ENCODE results near the gene ABCB1.
A peak's percentile ranks its signal among the peaks of the same experiment; 100 is the strongest.

The ABCB1 gene

DNA sequence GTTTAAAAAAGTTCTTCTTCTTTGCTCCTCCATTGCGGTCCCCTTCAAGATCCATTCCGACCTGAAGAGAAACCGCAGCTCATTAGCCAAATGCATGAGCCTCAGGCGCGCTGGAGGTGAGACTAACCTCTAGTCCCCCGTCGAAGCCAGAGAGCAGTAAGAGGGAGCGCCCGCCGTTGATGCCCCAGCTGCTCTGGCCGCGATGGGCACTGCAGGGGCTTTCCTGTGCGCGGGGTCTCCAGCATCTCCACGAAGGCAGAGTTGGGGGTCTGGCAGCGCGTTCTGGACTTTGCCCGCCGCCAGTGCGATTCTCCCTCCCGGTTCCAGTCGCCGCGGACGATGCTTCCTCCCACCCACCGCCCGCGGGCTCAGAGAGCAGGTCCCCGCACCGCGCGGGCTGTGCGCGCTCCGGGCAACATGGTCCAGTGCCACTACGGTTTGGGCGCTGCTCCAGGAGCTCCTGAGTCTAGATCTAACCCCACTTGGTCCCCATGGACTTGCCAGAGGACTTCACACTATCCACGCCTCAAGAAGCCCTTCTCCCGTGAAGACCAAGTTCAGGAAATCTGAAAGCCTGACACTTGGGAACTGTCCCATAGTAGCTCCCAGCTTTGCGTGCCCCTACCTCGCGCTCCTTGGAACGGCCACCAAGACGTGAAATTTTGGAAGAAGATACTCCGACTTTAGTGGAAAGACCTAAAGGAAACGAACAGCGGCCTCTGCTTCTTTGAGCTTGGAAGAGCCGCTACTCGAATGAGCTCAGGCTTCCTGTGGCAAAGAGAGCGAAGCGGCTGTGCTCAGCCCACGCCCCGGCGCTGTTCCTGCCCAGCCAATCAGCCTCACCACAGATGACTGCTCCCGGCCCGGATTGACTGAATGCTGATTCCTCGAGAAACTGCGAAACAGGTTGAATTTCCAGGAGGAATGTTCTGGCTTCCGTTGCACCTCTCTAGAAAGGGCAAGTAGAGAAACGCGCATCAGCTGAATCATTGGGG is at the start of gene ABCB1:
ABCB1 (minus strand) TSS at position 755 of the 995 bp plus-strand sequence; CDS start at position 55, 700 bp downstream.
- peak; percentile 31 for DNase-seq (ENCODE audit: low spot score)

DNA sequence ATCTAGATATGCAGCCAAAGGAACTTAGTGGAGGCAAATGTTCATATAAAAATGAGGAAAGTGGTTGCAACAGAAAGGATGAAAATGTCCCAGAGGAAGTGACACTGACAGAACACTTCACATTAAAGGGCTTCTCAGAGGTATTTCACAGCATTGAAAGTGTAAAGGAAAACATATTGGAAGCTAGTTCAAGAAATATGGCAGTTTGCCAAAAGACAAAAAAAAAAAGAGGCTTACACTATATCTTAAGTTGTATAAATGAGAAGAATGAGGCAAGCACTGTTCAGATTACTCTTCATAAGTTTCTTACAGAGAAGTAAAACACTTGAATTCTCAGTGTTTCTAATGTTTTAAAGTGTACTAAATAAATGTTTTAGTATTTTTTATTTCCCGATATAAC is 47.6 kb upstream of the ABCB1 start:
- no peak for DNase-seq (ENCODE audit: low spot score)

DNA sequence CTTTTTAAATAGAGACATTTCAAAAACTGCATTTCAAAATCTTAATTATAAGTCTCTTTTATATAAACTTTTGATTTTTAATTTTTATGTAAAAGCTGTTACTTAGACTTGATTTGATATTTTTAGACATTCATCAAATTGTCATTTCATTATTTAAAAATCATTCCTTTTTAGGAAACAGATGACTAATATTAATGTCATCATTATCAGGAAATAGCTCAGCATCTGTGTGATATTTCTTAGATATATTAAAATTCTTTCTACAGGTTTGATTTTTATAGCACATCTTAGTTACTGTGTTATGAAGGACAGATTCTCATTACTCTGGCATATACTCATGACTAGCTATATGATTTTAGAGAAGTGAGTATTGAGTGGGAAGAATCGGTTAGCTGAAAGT is 44.8 kb upstream of the ABCB1 start:
- DNase-seq (ENCODE audit: low spot score): no peak

DNA sequence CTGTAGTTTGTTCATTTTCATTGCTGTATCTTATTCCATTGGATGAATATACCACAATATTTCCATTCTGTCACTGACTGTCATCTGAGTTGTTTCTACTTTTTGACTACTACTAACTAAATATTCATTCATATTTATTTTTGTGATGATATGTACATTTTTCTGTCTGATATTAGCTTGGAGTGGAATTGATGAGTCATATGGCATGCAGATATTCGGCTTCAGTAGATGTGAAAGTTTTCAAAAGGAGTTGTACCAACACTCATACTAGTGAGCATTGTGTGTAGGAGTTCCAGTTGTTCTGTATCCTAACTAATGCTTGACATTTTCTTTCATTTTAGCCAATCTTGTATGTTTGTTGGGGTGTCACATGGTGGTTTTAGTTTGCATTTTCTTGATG is 35.2 kb upstream of the ABCB1 start:
- DNase-seq (ENCODE audit: low spot score): no peak

GRCh38 chr7:87628780-87629569 is 28.3 kb upstream of the ABCB1 start:
- DNase-seq (ENCODE audit: low spot score): peak; percentile 15

DNA sequence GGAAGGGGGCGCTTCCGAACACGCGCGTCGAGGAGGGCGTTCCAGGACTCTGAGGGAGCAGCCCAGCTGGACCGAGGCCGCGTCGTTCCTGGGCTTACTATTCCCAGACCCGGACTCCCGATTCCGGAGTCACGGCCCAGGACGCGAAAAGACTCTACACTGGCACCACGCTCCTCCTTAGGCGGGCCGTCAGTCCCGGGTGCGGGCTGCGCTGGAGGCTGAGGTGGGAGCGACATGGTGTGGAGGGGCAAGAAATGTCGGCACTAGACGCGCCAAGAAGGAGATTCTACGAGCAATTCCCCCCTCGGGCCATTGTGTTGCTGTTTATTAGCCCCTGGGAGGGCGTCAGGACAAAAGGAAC is 26.9 kb upstream of the ABCB1 start:
- no peak for DNase-seq (ENCODE audit: low spot score)

- no peak for DNase-seq (ENCODE audit: low spot score)
These were observed 24.4 kb upstream of the ABCB1 start for GRCh38 chr7:87625101-87625500.

DNA sequence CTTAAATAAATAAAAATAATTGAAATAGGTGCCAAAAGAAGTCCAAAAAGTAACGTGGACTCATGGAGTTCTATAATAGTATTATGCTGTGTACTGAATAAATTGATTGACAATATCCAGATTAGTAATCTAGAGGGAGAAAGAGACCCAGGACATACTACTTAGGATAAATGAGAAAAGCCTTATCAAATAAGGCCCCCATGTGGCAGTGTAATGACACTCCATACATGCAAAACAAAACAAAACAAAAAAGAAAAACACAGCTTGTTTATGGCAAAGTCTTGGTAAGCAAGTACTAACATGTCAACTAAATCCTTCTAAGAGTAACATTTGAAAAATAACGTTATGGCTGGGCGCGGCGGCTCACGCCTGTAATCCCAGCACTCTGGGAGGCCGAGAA is 23.9 kb upstream of the ABCB1 start:
- DNase-seq (ENCODE audit: low spot score): no peak

DNA sequence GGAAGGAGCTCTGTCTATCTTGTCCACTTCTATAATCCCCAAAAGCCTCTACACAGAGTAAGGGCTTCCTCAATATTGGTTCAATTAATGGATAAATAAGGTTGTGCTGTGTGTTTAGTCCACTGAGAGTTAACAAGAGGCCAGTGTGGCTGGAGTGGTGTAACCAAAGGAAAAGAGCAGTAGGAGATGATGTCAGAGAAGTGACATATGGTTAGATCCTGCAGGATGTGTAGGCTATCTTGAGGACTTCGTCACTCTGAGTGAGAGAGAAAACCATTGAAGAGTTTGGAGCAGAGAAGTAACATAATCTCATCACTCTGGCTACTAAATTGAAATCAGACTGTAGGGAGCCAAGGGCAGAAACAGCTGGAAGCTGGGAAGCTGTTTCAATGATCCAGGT is 14.5 kb upstream of the ABCB1 start:
- DNase-seq (ENCODE audit: low spot score): no peak

- DNase-seq (ENCODE audit: low spot score): no peak
These were observed 9.2 kb upstream of the ABCB1 start for GRCh38 chr7:87609916-87610315.

GRCh38 chr7:87608431-87608830 is 7.7 kb upstream of the ABCB1 start:
- DNase-seq (ENCODE audit: low spot score): no peak

GRCh38 chr7:87604264-87604663 is 3.6 kb upstream of the ABCB1 start:
- DNase-seq (ENCODE audit: low spot score): no peak

GRCh38 chr7:87599336-87599735 is 1.3 kb downstream of the ABCB1 start:
- peak; percentile 34 for DNase-seq (ENCODE audit: low spot score)

DNA sequence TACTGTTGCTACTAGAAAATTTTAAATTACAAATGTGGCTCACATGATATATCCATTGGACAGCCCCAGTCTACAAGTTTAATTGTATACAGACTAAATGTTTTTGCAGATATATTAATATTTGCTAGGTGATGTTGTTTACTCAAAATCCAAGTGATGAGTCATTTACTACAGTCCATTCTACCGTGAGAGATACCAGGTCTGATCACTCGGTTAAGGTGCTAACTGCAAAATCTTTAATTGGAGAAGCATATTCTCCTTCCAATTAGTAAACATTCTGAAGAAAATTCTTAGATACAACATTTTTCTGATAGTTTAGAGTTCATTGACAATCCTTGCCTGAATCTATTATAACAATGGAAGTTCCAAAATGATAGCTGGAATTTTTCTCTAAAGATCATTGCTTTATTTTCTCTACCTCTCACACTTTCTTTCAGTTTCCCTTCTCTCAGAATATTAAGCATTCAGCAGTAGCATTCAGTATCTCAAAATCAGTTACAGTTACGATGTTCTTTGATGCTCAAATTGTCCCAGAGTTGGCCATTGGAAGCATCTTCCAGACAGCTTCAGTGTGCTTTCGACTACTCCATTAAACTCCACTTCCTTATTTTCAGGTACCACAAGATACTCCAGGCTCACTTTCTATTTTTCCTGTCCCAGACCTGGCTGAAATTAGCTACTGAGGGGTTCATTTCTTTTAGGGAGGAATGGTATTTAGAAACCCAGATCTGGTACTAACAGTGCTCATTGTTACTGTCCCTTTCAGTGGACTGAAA is 2.3 kb downstream of the ABCB1 start:
- no peak for DNase-seq (ENCODE audit: low spot score)

DNA sequence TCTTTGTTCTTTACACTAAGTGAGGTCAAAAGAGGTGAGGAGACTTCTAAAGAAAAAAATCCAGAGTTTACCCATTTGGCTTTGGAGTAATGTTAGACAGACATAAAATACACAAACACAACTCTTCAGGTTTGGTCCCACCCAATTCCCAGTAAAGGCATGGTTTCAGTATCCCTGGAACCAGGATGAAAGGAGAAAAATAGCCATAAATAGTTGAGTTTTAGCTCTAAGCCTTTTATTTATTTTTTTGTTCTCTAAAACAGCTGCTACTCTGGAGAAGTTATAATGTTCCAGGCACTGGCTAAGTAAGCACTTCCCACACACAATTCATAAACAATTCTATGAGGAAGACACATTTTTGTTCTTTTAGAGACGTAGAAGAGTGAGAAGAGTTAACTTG is 4.0 kb downstream of the ABCB1 start:
- no peak for DNase-seq (ENCODE audit: low spot score)

GRCh38 chr7:87596136-87596535 is 4.5 kb downstream of the ABCB1 start:
- no peak for DNase-seq (ENCODE audit: low spot score)

DNA sequence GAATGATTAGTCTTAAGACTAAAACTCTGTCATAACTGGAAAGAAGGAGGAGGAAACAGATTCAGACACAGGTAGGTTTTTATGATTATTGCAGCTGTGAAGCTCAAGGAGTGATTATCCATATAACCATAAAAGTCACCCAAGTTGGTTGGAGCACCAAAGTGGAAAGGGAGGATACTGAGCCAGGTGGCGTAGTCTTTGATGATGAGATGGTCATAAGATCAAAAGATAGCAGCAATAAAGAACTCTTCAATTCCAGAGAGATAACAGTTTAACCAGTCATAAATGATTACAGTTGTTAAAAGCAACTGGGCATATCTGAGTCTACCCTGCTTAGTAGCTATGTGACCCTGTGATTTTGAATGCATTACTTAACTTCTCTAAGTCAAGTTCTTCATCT is 8.4 kb downstream of the ABCB1 start:
- DNase-seq (ENCODE audit: low spot score): no peak

- no peak for DNase-seq (ENCODE audit: low spot score)
These were observed 9.5 kb downstream of the ABCB1 start for GRCh38 chr7:87591211-87591610.

GRCh38 chr7:87590578-87590977 is 10.1 kb downstream of the ABCB1 start:
- no peak for DNase-seq (ENCODE audit: low spot score)

- DNase-seq (ENCODE audit: low spot score): no peak
These were observed 11.1 kb downstream of the ABCB1 start for GRCh38 chr7:87589631-87590030.

DNA sequence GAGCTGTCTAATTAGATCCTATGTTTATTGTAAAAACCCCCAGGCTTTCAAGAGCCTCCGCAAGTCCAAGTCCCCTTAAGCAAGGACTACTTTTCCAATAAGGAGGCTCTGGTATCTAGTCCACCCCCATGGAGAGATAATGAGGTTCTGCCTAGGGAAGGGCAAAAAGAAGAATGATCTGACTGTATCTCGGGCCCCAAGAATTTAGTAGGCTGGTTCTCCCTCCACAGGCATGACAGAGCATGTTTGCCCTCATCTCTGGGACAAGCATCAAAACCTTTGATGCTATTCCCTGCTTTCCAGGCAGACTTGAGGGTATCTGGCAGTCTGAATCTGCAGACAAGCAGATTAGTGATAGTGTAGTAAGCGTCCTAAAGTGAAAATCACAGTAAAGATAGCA is 19.0 kb downstream of the ABCB1 start:
- no peak for DNase-seq (ENCODE audit: low spot score)

GRCh38 chr7:87580636-87581035 is 20.0 kb downstream of the ABCB1 start:
- DNase-seq (ENCODE audit: low spot score): no peak
